Stimulated activated CD4-positive, alpha-beta T cell treated with anti-CD3 and anti-CD28 coated beads, Interleukin-15, amount 100 ng/mL, for 24 hours (primary cell): ENCODE measurements around the gene SNUPN.
"Not testable (repeated sequence)": the region's sequence is repeated elsewhere in the genome, so short reads cannot be mapped to it uniquely, and the experiment has no call there.

ENCODE experiments used
- DNase-seq: peaks from one replicate; pipeline ENCODE4 v3.0.0-alpha.2; 2020

SNUPN gene

GRCh38 chr15:75578173-75578947, 47.2 kb downstream of the SNUPN start:
- DNase-seq = peak; percentile 34

- DNase-seq = peak; percentile 7
Measured at GRCh38 chr15:75577401-75578172, 47.9 kb downstream of the SNUPN start.

GRCh38 chr15:75573648-75574384, 51.7 kb downstream of the SNUPN start:
- no peak for DNase-seq

GRCh38 chr15:75570126-75570845, 55.2 kb downstream of the SNUPN start:
- DNase-seq = no peak

- DNase-seq = no peak
Measured at GRCh38 chr15:75565062-75565970, 60.2 kb downstream of the SNUPN start.

GRCh38 chr15:75561888-75562287, 63.6 kb downstream of the SNUPN start:
- DNase-seq = no peak

GRCh38 chr15:75559360-75559759, 66.2 kb downstream of the SNUPN start:
- DNase-seq = not testable (repeated sequence)

GRCh38 chr15:75558955-75559354, 66.6 kb downstream of the SNUPN start:
- DNase-seq = not testable (repeated sequence)

- DNase-seq = no peak
Measured at GRCh38 chr15:75554717-75555116, 70.8 kb downstream of the SNUPN start.

- DNase-seq = no peak
Measured at GRCh38 chr15:75553659-75554058, 71.9 kb downstream of the SNUPN start.

GRCh38 chr15:75551091-75551490, 74.4 kb downstream of the SNUPN start:
- DNase-seq = no peak
